Left lung (tissue), 10 donors: ENCODE measurements around the gene C1QTNF12. TPM values are rescaled to one million over a fixed set of nuclear protein-coding genes. Genes with fewer than 3 reads are reported as not detected.

Experiments used
- ATAC-seq: fragments of 200-7000 bp; cut with Tn5 transposase; one replicate; pipeline ENCODE4 v1.9.1; 2020; ENCODE audit warnings: moderate library complexity
- DNase-seq, 4 donors: peaks; one replicate each; pipeline ENCODE4 v3.0.0-alpha.2; 2013 to 2020
- H3K27ac ChIP-seq, 2 donors: fragments of 200-600 bp; sonication (generic) in 1 of 2; one replicate each; pipeline versions ENCODE4 v1.5.0 to v1.8.0; 2020 to 2021
- H3K27me3 ChIP-seq, 2 donors: fragments of 200-600 bp; sonication (generic) in 1 of 2; one replicate each; pipeline versions ENCODE4 v1.5.0 to v1.8.0; 2020 to 2021
- H3K36me3 ChIP-seq, 2 donors: fragments of 200-600 bp; sonication (generic) in 1 of 2; one replicate each; pipeline versions ENCODE4 v1.5.0 to v1.8.0; 2020 to 2021
- H3K4me1 ChIP-seq, 2 donors: fragments of 200-600 bp; one replicate each; pipeline ENCODE4 v1.8.0; 2021
- H3K4me3 ChIP-seq, 2 donors: fragments of 200-600 bp; sonication (generic) in 1 of 2; one replicate each; pipeline versions ENCODE4 v1.5.0 to v1.8.0; 2020 to 2021; ENCODE audit warnings: mild to moderate bottlenecking in 1 of 2
- H3K9me3 ChIP-seq, 2 donors: fragments of 200-600 bp; sonication (generic) in 1 of 2; one replicate each; pipeline versions ENCODE4 v1.5.0 to v1.8.0; 2020 to 2021
- CTCF ChIP-seq, 2 donors: fragments of 200-600 bp; sonication (generic) in 1 of 2; IDR thresholded peaks; one replicate each; pipeline versions ENCODE4 v1.5.0 to v1.8.0; 2021; ENCODE audit warnings: antibody characterized with exemption in 2 of 2
- intact Hi-C, 2 donors: fragments of 100-400 bp; cut with DNase I; formaldehyde crosslinking; loops; one replicate each; pipeline versions ENCODE4 v1.11.2 to v1.14.2; 2022
- polyA plus RNA-seq, 6 donors: library from polyadenylated mRNA; unstranded; fragments of 120-200 nt; gene quantifications; one replicate each; pipeline ENCODE4 v1.2.1, GENCODE V29; 2013; ENCODE audit not compliant: insufficient read length in 6 of 6
- total RNA-seq, 2 donors: library from RNA; stranded (reverse); fragmentation: NEBNext Ultra II Directional; extraction: Animal tissue kit (Norgen Biotek cat#: 25700); gene quantifications; one replicate each; pipeline ENCODE4 v1.2.1, GENCODE V29; 2021
- donor health status: DM: no; HTN: yes; CAD: no.
- donor health status: DM: no; HTN: no; CAD: no.

The C1QTNF12 gene
- total and polyA plus RNA-seq, 8 donors = 0.52 to 2.2 (median 0.94) TPM

GRCh38 chr1:1228187-1228586 is 18.3 kb downstream of the C1QTNF12 start:
- Histone ChIP-seq H3K4me1 (peaks cover 5 to 35% of the 10 kb centered on the region in 2 donors), H3K9me3 (no peaks in the 10 kb centered on the region), H3K27me3 (no peaks in the 10 kb centered on the region), H3K27ac (no peak overlapping the region), H3K36me3 (peaks cover 0 to 64% of the 10 kb centered on the region in 2 donors), H3K4me3 (no peak overlapping the region)
- TF ChIP-seq CTCF (IDR thresholded peaks at IDR 0.05) = no peak
- intact Hi-C loops = no loop called here
- ATAC-seq (no peak), DNase-seq (no peak)

GRCh38 chr1:1227386-1227785 is 19.1 kb downstream of the C1QTNF12 start:
- Histone ChIP-seq H3K4me1 (peaks cover 0 to 27% of the 10 kb centered on the region in 2 donors), H3K27me3 (no peaks in the 10 kb centered on the region), H3K9me3 (no peaks in the 10 kb centered on the region), H3K36me3 (peaks cover 0 to 72% of the 10 kb centered on the region in 2 donors), H3K4me3 (no peak overlapping the region), H3K27ac (no peak overlapping the region)
- no peak for ATAC-seq
- intact Hi-C loops = no loop called here
- TF ChIP-seq CTCF (IDR thresholded peaks at IDR 0.05) = no peak
- no peak for DNase-seq

- DNase-seq = no peak
- Histone ChIP-seq H3K9me3 (no peaks in the 10 kb centered on the region), H3K4me1 (peaks cover 0 to 26% of the 10 kb centered on the region in 2 donors), H3K36me3 (peaks cover 0 to 78% of the 10 kb centered on the region in 2 donors), H3K27ac (no peak overlapping the region), H3K4me3 (no peak overlapping the region), H3K27me3 (no peaks in the 10 kb centered on the region)
- intact Hi-C loops = no loop called here
- no peak for ATAC-seq
- TF ChIP-seq CTCF (IDR thresholded peaks at IDR 0.05) = no peak
These were observed 19.8 kb downstream of the C1QTNF12 start for GRCh38 chr1:1226566-1227362.

GRCh38 chr1:1225913-1226312 is 20.6 kb downstream of the C1QTNF12 start:
- Histone ChIP-seq H3K9me3 (no peaks in the 10 kb centered on the region), H3K27me3 (no peaks in the 10 kb centered on the region), H3K4me1 (peaks cover 0 to 24% of the 10 kb centered on the region in 2 donors), H3K27ac (no peak overlapping the region), H3K36me3 (peaks cover 0 to 86% of the 10 kb centered on the region in 2 donors), H3K4me3 (no peak overlapping the region)
- ATAC-seq (no peak), DNase-seq (no peak)
- intact Hi-C loops = no loop called here
- TF ChIP-seq CTCF (IDR thresholded peaks at IDR 0.05) = no peak

GRCh38 chr1:1225238-1225845 is 21.2 kb downstream of the C1QTNF12 start:
- intact Hi-C loops = no loop called here
- Histone ChIP-seq H3K4me1 (peaks cover 0 to 18% of the 10 kb centered on the region in 2 donors), H3K9me3 (no peaks in the 10 kb centered on the region), H3K27me3 (no peaks in the 10 kb centered on the region), H3K36me3 (peaks cover 0 to 92% of the 10 kb centered on the region in 2 donors), H3K27ac (no peak overlapping the region), H3K4me3 (no peak overlapping the region)
- no peak for TF ChIP-seq CTCF (IDR thresholded peaks at IDR 0.05)
- ATAC-seq (peak; percentile 87), DNase-seq (peak in 1 of 4 donors; percentile 67)
